Measurements from ENCODE around the gene ERC2.

ERC2 gene

GRCh38 chr3:55615694-55616295 lies 852.5 kb downstream of the ERC2 start:
- H3K4me3 ChIP-seq (ENCODE audit: low read length) = no peak overlapping the region
- no peaks in the 10 kb centered on the region for H3K27me3 ChIP-seq (ENCODE audit: control insufficient read depth, insufficient read depth, low read length)
- H3K4me1 ChIP-seq (ENCODE audit: control insufficient read depth, insufficient read depth, low read length) = peaks cover 25% of the 10 kb centered on the region
- H3K4me2 ChIP-seq (ENCODE audit: low read length) = no peak overlapping the region
- H3K36me3 ChIP-seq (ENCODE audit: insufficient read depth, low read length) = no peaks in the 10 kb centered on the region
- H3K9me3 ChIP-seq (replicated peaks; ENCODE audit: low read length) = no peaks in the 10 kb centered on the region
- no peak overlapping the region for H3K9ac ChIP-seq (ENCODE audit: low read depth, low read length)

GRCh38 chr3:55615039-55615693 lies 853.1 kb downstream of the ERC2 start:
- no peaks in the 10 kb centered on the region for H3K27me3 ChIP-seq (ENCODE audit: control insufficient read depth, insufficient read depth, low read length)
- H3K9ac ChIP-seq (ENCODE audit: low read depth, low read length) = no peak overlapping the region
- H3K36me3 ChIP-seq (ENCODE audit: insufficient read depth, low read length) = no peaks in the 10 kb centered on the region
- no peaks in the 10 kb centered on the region for H3K9me3 ChIP-seq (replicated peaks; ENCODE audit: low read length)
- H3K4me3 ChIP-seq (ENCODE audit: low read length) = no peak overlapping the region
- peaks cover 18% of the 10 kb centered on the region for H3K4me1 ChIP-seq (ENCODE audit: control insufficient read depth, insufficient read depth, low read length)
- H3K4me2 ChIP-seq (ENCODE audit: low read length) = no peak overlapping the region

- Histone ChIP-seq H3K4me3 (ENCODE audit: low read length) (no peak overlapping the region), H3K36me3 (ENCODE audit: insufficient read depth, low read length) (no peaks in the 10 kb centered on the region), H3K9ac (ENCODE audit: low read depth, low read length) (no peak overlapping the region), H3K4me1 (ENCODE audit: control insufficient read depth, insufficient read depth, low read length) (peaks cover 11% of the 10 kb centered on the region), H3K9me3 (replicated peaks; ENCODE audit: low read length) (no peaks in the 10 kb centered on the region), H3K4me2 (ENCODE audit: low read length) (no peak overlapping the region), H3K27me3 (ENCODE audit: control insufficient read depth, insufficient read depth, low read length) (no peaks in the 10 kb centered on the region)
Observed at GRCh38 chr3:55611121-55611520, 857.1 kb downstream of the ERC2 start.

- H3K27me3 ChIP-seq (ENCODE audit: control insufficient read depth, insufficient read depth, low read length) = no peaks in the 10 kb centered on the region
- no peaks in the 10 kb centered on the region for H3K36me3 ChIP-seq (ENCODE audit: insufficient read depth, low read length)
- H3K4me2 ChIP-seq (ENCODE audit: low read length) = no peak overlapping the region
- H3K9ac ChIP-seq (ENCODE audit: low read depth, low read length) = no peak overlapping the region
- H3K4me1 ChIP-seq (ENCODE audit: control insufficient read depth, insufficient read depth, low read length) = no peaks in the 10 kb centered on the region
- no peaks in the 10 kb centered on the region for H3K9me3 ChIP-seq (replicated peaks; ENCODE audit: low read length)
- no peak overlapping the region for H3K4me3 ChIP-seq (ENCODE audit: low read length)
Observed at GRCh38 chr3:55609230-55609827, 858.9 kb downstream of the ERC2 start.

GRCh38 chr3:55608301-55608937 lies 859.8 kb downstream of the ERC2 start:
- H3K9ac ChIP-seq (ENCODE audit: low read depth, low read length) = no peak overlapping the region
- no peaks in the 10 kb centered on the region for H3K36me3 ChIP-seq (ENCODE audit: insufficient read depth, low read length)
- H3K4me3 ChIP-seq (ENCODE audit: low read length) = no peak overlapping the region
- H3K27me3 ChIP-seq (ENCODE audit: control insufficient read depth, insufficient read depth, low read length) = no peaks in the 10 kb centered on the region
- no peaks in the 10 kb centered on the region for H3K4me1 ChIP-seq (ENCODE audit: control insufficient read depth, insufficient read depth, low read length)
- H3K9me3 ChIP-seq (replicated peaks; ENCODE audit: low read length) = no peaks in the 10 kb centered on the region
- no peak overlapping the region for H3K4me2 ChIP-seq (ENCODE audit: low read length)

GRCh38 chr3:55607844-55608243 lies 860.4 kb downstream of the ERC2 start:
- H3K9me3 ChIP-seq (replicated peaks; ENCODE audit: low read length) = no peaks in the 10 kb centered on the region
- H3K36me3 ChIP-seq (ENCODE audit: insufficient read depth, low read length) = no peaks in the 10 kb centered on the region
- no peak overlapping the region for H3K4me2 ChIP-seq (ENCODE audit: low read length)
- no peaks in the 10 kb centered on the region for H3K4me1 ChIP-seq (ENCODE audit: control insufficient read depth, insufficient read depth, low read length)
- no peaks in the 10 kb centered on the region for H3K27me3 ChIP-seq (ENCODE audit: control insufficient read depth, insufficient read depth, low read length)
- H3K4me3 ChIP-seq (ENCODE audit: low read length) = no peak overlapping the region
- no peak overlapping the region for H3K9ac ChIP-seq (ENCODE audit: low read depth, low read length)

GRCh38 chr3:55607175-55607574 lies 861.1 kb downstream of the ERC2 start:
- no peak overlapping the region for H3K4me2 ChIP-seq (ENCODE audit: low read length)
- no peak overlapping the region for H3K9ac ChIP-seq (ENCODE audit: low read depth, low read length)
- no peaks in the 10 kb centered on the region for H3K9me3 ChIP-seq (replicated peaks; ENCODE audit: low read length)
- no peaks in the 10 kb centered on the region for H3K27me3 ChIP-seq (ENCODE audit: control insufficient read depth, insufficient read depth, low read length)
- no peaks in the 10 kb centered on the region for H3K4me1 ChIP-seq (ENCODE audit: control insufficient read depth, insufficient read depth, low read length)
- no peak overlapping the region for H3K4me3 ChIP-seq (ENCODE audit: low read length)
- no peaks in the 10 kb centered on the region for H3K36me3 ChIP-seq (ENCODE audit: insufficient read depth, low read length)

GRCh38 chr3:55605443-55606236 lies 862.6 kb downstream of the ERC2 start:
- Histone ChIP-seq H3K9me3 (replicated peaks; ENCODE audit: low read length) (no peaks in the 10 kb centered on the region), H3K9ac (ENCODE audit: low read depth, low read length) (no peak overlapping the region), H3K4me1 (ENCODE audit: control insufficient read depth, insufficient read depth, low read length) (no peaks in the 10 kb centered on the region), H3K27me3 (ENCODE audit: control insufficient read depth, insufficient read depth, low read length) (no peaks in the 10 kb centered on the region), H3K36me3 (ENCODE audit: insufficient read depth, low read length) (no peaks in the 10 kb centered on the region), H3K4me2 (ENCODE audit: low read length) (no peak overlapping the region), H3K4me3 (ENCODE audit: low read length) (no peak overlapping the region)

- Histone ChIP-seq H3K4me2 (ENCODE audit: low read length) (no peak overlapping the region), H3K9me3 (replicated peaks; ENCODE audit: low read length) (no peaks in the 10 kb centered on the region), H3K9ac (ENCODE audit: low read depth, low read length) (no peak overlapping the region), H3K27me3 (ENCODE audit: control insufficient read depth, insufficient read depth, low read length) (no peaks in the 10 kb centered on the region), H3K4me1 (ENCODE audit: control insufficient read depth, insufficient read depth, low read length) (no peaks in the 10 kb centered on the region), H3K4me3 (ENCODE audit: low read length) (no peak overlapping the region), H3K36me3 (ENCODE audit: insufficient read depth, low read length) (no peaks in the 10 kb centered on the region)
Observed at GRCh38 chr3:55604846-55605245, 863.4 kb downstream of the ERC2 start.

- no peak overlapping the region for H3K9ac ChIP-seq (ENCODE audit: low read depth, low read length)
- H3K27me3 ChIP-seq (ENCODE audit: control insufficient read depth, insufficient read depth, low read length) = no peaks in the 10 kb centered on the region
- no peak overlapping the region for H3K4me3 ChIP-seq (ENCODE audit: low read length)
- no peaks in the 10 kb centered on the region for H3K9me3 ChIP-seq (replicated peaks; ENCODE audit: low read length)
- no peaks in the 10 kb centered on the region for H3K4me1 ChIP-seq (ENCODE audit: control insufficient read depth, insufficient read depth, low read length)
- no peak overlapping the region for H3K4me2 ChIP-seq (ENCODE audit: low read length)
- H3K36me3 ChIP-seq (ENCODE audit: insufficient read depth, low read length) = no peaks in the 10 kb centered on the region
Observed at GRCh38 chr3:55604402-55604801, 863.9 kb downstream of the ERC2 start.

- H3K4me1 ChIP-seq (ENCODE audit: control insufficient read depth, insufficient read depth, low read length) = no peaks in the 10 kb centered on the region
- peaks cover 6% of the 10 kb centered on the region for H3K27me3 ChIP-seq (ENCODE audit: control insufficient read depth, insufficient read depth, low read length)
- no peaks in the 10 kb centered on the region for H3K36me3 ChIP-seq (ENCODE audit: insufficient read depth, low read length)
- no peak overlapping the region for H3K9ac ChIP-seq (ENCODE audit: low read depth, low read length)
- no peak overlapping the region for H3K4me3 ChIP-seq (ENCODE audit: low read length)
- H3K9me3 ChIP-seq (replicated peaks; ENCODE audit: low read length) = no peaks in the 10 kb centered on the region
- H3K4me2 ChIP-seq (ENCODE audit: low read length) = no peak overlapping the region
Observed at GRCh38 chr3:55601366-55602080, 866.7 kb downstream of the ERC2 start.
